ENCODE measurements around the gene RBM4. TPM values are rescaled to one million over a fixed set of nuclear protein-coding genes. Genes with fewer than 3 reads are reported as not detected.
A peak's percentile ranks its signal among the peaks of the same experiment; 100 is the strongest.
"Not testable (repeated sequence)": the region's sequence is repeated elsewhere in the genome, so short reads cannot be mapped to it uniquely, and the experiment has no call there.

RBM4 gene
- total RNA-seq, 1 donor from 2014 or later: 206 TPM

DNA sequence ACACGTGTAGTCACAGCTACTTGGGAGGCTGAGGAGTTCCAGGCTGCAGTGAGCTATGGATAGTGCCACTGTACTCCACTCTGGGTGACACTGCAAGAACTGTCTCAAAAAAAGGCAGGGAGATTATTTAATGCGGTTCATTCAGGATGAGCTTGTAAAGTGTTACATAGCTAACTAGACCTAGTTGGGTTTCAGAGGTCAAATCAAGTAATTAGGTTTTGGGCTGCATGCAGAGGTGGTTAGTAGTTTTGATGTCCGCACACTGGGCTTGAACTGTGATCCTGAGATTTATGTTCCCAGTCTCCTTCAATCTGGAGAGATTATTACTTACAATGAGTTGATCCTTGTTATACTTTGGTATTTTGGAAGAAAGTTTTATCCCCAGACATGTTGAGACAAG is 2.1 kb upstream of the RBM4 start:
- no peak for TF ChIP-seq EZH2phosphoT487 (IDR thresholded peaks at IDR 0.05)
- TF ChIP-seq, protein P1, sequence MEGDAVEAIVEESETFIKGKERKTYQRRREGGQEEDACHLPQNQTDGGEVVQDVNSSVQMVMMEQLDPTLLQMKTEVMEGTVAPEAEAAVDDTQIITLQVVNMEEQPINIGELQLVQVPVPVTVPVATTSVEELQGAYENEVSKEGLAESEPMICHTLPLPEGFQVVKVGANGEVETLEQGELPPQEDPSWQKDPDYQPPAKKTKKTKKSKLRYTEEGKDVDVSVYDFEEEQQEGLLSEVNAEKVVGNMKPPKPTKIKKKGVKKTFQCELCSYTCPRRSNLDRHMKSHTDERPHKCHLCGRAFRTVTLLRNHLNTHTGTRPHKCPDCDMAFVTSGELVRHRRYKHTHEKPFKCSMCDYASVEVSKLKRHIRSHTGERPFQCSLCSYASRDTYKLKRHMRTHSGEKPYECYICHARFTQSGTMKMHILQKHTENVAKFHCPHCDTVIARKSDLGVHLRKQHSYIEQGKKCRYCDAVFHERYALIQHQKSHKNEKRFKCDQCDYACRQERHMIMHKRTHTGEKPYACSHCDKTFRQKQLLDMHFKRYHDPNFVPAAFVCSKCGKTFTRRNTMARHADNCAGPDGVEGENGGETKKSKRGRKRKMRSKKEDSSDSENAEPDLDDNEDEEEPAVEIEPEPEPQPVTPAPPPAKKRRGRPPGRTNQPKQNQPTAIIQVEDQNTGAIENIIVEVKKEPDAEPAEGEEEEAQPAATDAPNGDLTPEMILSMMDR (IDR thresholded peaks at IDR 0.05): no peak
- no peak for TF ChIP-seq EZH2 (IDR thresholded peaks at IDR 0.05)
- H2AFZ ChIP-seq (replicated peaks): no peak overlapping the region
- H3K4me1 ChIP-seq: peaks cover 26% of the 10 kb centered on the region
- no peak overlapping the region for H3K9ac ChIP-seq
- H3K4me3 ChIP-seq: no peak overlapping the region
- H3K36me3 ChIP-seq: peaks cover 23% of the 10 kb centered on the region
- no peaks in the 10 kb centered on the region for H3K27me3 ChIP-seq
- no peak overlapping the region for H3K4me3 Mint-ChIP-seq
- H3K27ac ChIP-seq: peak overlapping the region; percentile 84
- H3F3A ChIP-seq (ENCODE audit: low read depth): peaks cover 64% of the 10 kb centered on the region
- no peak overlapping the region for H3K4me2 ChIP-seq
- H3K4me1 Mint-ChIP-seq: peaks cover 43% of the 10 kb centered on the region
- peak overlapping the region; percentile 30 for H3K27ac Mint-ChIP-seq
- peaks cover 30% of the 10 kb centered on the region for H4K20me1 ChIP-seq (ENCODE audit: low read depth)
- H3K36me3 Mint-ChIP-seq: peaks cover 29% of the 10 kb centered on the region
- peaks cover 14% of the 10 kb centered on the region for H3K27me3 Mint-ChIP-seq (ENCODE audit: insufficient read depth, low read depth)
- peaks cover 95% of the 10 kb centered on the region for H3K79me2 ChIP-seq (ENCODE audit: low read depth)
- H3K9me3 ChIP-seq (ENCODE audit: low read depth): no peaks in the 10 kb centered on the region
- no peaks in the 10 kb centered on the region for H3K9me3 Mint-ChIP-seq
- no peak for DNase-seq (ENCODE audit: low spot score)

DNA sequence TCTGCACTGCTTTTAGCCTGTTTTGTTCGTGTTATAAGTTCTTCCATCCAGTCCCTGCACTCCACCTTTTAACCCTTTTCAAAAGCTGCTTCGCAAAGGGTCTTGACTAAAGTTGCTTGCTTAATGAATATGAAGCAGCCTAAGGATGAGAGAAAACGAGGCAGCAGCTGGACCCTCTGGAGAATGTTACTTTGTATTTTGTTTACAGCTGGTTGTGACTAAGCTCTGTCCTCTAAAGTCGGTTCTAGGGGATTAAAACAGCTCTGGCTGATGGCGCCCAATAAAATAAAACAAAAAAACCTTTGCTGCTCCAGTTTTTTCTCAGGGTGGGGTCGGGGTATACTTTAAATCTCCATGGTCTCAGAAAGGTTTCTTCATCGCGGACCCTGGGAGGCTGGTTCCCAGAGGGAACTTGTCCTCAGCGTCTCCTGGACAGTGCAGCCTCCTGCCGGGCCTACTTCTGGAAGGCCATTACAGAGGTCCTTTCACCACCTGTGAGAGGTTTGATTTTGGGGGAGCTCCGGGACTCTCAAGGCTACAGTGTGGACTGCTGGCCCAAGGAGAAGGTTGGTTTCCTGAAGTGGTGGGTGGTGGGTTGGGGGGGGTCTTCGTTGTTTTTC is 836 bp upstream of the RBM4 start:
- H3K4me3 ChIP-seq: peak overlapping the region; percentile 35
- H3K36me3 Mint-ChIP-seq: peaks cover 31% of the 10 kb centered on the region
- H3K27ac Mint-ChIP-seq: peak overlapping the region; percentile 99
- DNase-seq (ENCODE audit: low spot score): peak; percentile 56
- H4K20me1 ChIP-seq (ENCODE audit: low read depth): peaks cover 43% of the 10 kb centered on the region
- H3K27ac ChIP-seq: peak overlapping the region; percentile 84
- no peaks in the 10 kb centered on the region for H3K9me3 ChIP-seq (ENCODE audit: low read depth)
- H3K36me3 ChIP-seq: peaks cover 23% of the 10 kb centered on the region
- H3K9ac ChIP-seq: no peak overlapping the region
- peaks cover 56% of the 10 kb centered on the region for H3K4me1 Mint-ChIP-seq
- peaks cover 95% of the 10 kb centered on the region for H3K79me2 ChIP-seq (ENCODE audit: low read depth)
- no peaks in the 10 kb centered on the region for H3K27me3 ChIP-seq
- H3K4me2 ChIP-seq: peak overlapping the region; percentile 68
- no peak overlapping the region for H2AFZ ChIP-seq (replicated peaks)
- H3F3A ChIP-seq (ENCODE audit: low read depth): peaks cover 63% of the 10 kb centered on the region
- peaks cover 14% of the 10 kb centered on the region for H3K27me3 Mint-ChIP-seq (ENCODE audit: insufficient read depth, low read depth)
- no peaks in the 10 kb centered on the region for H3K9me3 Mint-ChIP-seq
- H3K4me1 ChIP-seq: peaks cover 39% of the 10 kb centered on the region
- peak overlapping the region; percentile 100 for H3K4me3 Mint-ChIP-seq
- TF ChIP-seq EZH2 (IDR thresholded peaks at IDR 0.05) (no peak), EZH2phosphoT487 (IDR thresholded peaks at IDR 0.05) (no peak)
- TF ChIP-seq, protein P1 (IDR thresholded peaks at IDR 0.05): no peak

DNA sequence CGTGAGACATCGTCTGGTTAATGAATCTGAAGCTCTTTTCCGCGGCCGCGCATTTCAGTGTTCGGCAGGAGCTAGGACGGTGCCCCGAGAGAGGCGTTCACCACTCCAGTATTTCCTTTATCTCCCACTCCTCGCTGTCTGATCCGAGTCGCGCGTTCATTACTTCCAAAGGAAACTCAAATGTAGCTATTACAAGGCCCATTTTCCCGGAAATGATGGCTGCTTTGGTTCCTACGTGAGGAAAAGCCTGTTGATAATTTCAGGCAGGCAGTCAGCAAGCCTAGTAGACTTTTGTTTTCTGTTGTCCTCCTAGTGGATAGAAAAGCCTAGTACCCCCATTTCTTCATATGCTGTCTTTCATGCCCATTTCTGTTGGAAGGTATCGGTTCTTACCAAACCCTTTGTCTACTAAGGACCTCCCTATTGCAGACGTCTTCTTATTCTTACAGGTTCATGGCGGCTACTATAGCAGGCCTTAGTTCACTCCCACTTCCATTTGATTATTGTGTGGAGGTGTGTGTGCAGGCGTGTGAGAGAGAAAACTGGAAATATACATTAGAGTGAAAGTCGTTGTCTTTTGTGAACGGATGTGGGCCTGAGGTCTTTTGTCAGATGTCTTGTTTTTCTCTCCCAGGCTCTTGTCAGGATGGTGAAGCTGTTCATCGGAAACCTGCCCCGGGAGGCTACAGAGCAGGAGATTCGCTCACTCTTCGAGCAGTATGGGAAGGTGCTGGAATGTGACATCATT is 737 bp downstream of the RBM4 start:
- Histone ChIP-seq H3K9me3 (ENCODE audit: low read depth) (no peaks in the 10 kb centered on the region), H3K4me1 (peaks cover 53% of the 10 kb centered on the region), H3K27me3 (no peaks in the 10 kb centered on the region), H3K9ac (peak overlapping the region; percentile 92), H3K4me3 (peak overlapping the region; percentile 77), H3K79me2 (ENCODE audit: low read depth) (peaks cover 95% of the 10 kb centered on the region), H3K36me3 (peaks cover 25% of the 10 kb centered on the region), H3K27ac (peak overlapping the region; percentile 95), H2AFZ (replicated peaks) (no peak overlapping the region), H3K4me2 (peak overlapping the region; percentile 84), H4K20me1 (ENCODE audit: low read depth) (peaks cover 55% of the 10 kb centered on the region), H3F3A (ENCODE audit: low read depth) (peaks cover 55% of the 10 kb centered on the region)
- Mint-ChIP-seq H3K27ac (peak overlapping the region; percentile 99), H3K4me1 (peaks cover 68% of the 10 kb centered on the region), H3K4me3 (peak overlapping the region; percentile 100), H3K9me3 (no peaks in the 10 kb centered on the region), H3K36me3 (peaks cover 40% of the 10 kb centered on the region), H3K27me3 (ENCODE audit: insufficient read depth, low read depth) (peaks cover 14% of the 10 kb centered on the region)
- no peak for DNase-seq (ENCODE audit: low spot score)
- no peak for TF ChIP-seq EZH2phosphoT487 (IDR thresholded peaks at IDR 0.05)
- TF ChIP-seq, protein P1 (IDR thresholded peaks at IDR 0.05): no peak

- Mint-ChIP-seq H3K27me3 (ENCODE audit: insufficient read depth, low read depth) (peaks cover 11% of the 10 kb centered on the region), H3K27ac (peak overlapping the region; percentile 99), H3K4me1 (peaks cover 70% of the 10 kb centered on the region), H3K4me3 (peak overlapping the region; percentile 100), H3K36me3 (peaks cover 40% of the 10 kb centered on the region)
- not testable (repeated sequence) for H3K27me3 ChIP-seq; H3K9me3 ChIP-seq (ENCODE audit: low read depth); H2AFZ ChIP-seq (replicated peaks); H3K27ac ChIP-seq; DNase-seq (ENCODE audit: low spot score); H3K9me3 Mint-ChIP-seq
- Histone ChIP-seq H3K9ac (peak overlapping the region; percentile 46), H3K79me2 (ENCODE audit: low read depth) (peaks cover 95% of the 10 kb centered on the region), H3K4me2 (peak overlapping the region; percentile 84), H3F3A (ENCODE audit: low read depth) (peaks cover 54% of the 10 kb centered on the region), H3K4me1 (peaks cover 53% of the 10 kb centered on the region), H3K4me3 (peak overlapping the region; percentile 77), H4K20me1 (ENCODE audit: low read depth) (peaks cover 61% of the 10 kb centered on the region), H3K36me3 (peaks cover 29% of the 10 kb centered on the region)
Measured at GRCh38 chr11:66639814-66640340, 1.4 kb downstream of the RBM4 start.

Data from neural progenitor cell (in vitro differentiated cells).